ENCODE data around the gene NPAS3.
A peak's percentile ranks its signal among the peaks of the same experiment; 100 is the strongest.

The NPAS3 gene

DNA sequence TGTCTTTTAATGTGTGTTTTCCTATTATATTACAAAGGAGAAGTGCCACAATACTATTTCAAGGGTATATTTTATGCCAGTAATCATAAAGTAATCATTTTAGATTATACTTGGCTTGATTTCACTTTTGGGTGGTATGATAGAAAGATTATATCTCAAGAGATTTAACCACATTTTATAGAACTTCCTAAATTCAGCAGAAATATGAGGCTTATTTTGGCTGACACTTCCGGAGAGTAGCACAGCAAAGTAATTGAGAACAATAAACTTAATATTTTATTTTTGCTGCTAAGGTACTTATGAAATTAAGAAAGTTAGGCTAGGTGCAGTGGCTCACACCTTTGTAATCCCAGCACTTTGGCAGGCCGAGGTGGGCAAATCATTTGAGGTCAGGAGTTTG lies 319.1 kb downstream of the NPAS3 start:
- DNase-seq (ENCODE audit: low spot score): no peak

DNA sequence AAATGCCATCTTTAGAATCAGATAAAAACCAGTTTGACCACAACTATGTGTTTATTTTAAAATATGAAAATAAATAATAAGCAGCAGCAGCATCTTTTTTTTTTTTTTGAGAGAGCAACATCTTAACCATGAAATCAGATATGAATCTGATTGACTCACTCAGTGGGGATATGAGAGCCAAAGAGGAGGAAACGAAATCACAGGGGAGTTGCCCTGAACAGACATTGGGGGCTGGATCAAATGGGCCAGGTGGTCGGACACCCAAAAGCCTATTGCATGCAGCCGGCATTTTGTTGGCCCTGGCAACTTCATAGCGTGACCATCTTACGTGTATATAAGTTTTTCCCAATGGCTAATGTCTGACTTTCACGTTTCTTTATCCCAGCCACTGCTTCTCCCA lies 321.1 kb downstream of the NPAS3 start:
- no peak for DNase-seq (ENCODE audit: low spot score)

DNA sequence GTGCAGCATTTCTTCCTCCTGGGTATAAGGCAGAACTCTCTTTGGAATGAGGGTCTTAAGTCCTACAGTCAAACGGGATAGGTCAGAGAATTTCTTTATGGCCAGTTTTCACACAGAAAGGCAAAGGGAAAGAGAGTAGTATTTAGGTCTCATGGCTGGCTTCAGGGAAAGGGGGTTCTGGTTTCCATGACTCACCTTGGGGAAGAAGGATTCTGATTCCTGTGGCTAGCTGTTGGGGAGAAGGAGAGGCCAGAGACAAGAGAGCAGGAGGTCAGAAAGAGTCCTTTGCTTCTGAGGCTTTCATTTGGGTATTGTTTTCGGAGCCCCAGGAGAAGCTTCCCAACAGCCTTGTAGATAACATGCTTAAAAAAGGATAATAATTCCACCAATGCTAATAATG lies 332.5 kb downstream of the NPAS3 start:
- no peak for DNase-seq (ENCODE audit: low spot score)

DNA sequence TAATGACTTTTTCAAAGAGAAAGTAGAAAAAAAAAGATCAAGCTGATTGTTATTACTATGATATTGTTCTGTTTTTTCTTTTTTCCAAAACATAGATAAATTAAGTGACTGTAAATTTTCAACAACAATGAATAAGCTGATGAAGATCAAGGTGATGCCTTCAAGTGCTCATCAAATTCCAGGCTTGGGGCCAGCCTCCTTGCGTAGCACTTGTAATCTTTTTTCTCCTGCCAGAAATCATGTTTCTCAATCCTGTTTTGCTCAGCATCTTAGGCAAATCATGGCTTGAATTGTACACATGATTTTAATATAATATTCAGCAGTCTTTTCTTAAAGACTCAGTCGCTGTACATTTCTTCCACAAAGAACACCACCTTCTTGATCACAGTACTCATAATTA lies 333.2 kb downstream of the NPAS3 start:
- no peak for DNase-seq (ENCODE audit: low spot score)

DNA sequence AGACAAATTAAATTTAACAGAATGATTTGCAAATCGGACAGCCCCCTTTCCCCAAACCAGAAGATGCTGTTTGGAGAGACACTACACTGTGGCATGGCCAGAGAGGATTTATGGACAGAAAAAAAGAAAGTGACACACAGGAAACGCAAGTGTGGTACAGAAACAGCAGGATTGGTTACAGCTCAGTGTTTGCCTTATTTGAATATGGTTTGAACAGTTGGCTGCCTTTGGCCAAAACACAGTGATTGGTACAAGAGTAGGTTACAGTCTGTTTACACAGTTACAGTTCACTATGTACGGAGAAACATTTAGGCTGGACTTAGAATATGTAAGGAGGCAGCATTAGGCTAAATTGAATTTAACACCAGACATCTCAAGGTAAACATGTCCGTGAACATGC lies 335.3 kb downstream of the NPAS3 start:
- no peak for DNase-seq (ENCODE audit: low spot score)

DNA sequence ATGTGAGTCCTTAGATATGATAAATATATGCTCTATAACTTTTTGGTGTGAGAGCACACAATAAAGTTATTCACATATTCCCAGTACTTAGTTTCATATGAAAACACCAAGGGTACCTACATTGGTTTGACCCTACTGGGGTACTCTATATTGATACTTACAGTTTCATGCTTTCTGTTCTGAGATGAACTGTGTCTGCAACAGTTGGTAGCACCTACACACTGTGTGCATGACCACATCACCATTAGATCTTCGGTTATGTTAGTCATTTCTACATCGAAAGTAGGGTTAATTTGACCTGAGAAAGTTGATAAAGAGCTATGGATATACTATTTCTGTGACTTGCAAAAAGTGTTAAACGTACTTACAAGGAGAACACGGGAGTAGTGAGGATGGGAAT lies 337.2 kb downstream of the NPAS3 start:
- no peak for DNase-seq (ENCODE audit: low spot score)

DNA sequence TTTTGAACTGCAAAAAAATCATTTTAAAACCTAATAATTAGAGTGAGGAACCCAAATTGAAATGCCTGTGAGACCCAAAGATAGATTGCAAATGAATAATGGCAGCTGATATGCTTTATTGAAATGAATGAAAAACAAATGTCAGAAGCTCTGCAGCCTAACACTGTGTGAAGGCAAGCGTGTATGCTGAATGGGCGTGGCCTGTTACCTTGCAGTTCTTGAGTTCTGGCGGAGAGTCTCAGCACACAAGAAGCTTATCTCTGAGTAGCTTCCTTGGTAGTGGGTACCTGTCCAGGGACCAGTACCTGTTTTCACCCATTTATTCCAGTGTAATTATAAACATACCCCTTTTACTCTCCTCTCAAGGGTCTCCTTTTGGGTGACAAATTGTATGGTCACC lies 341.2 kb downstream of the NPAS3 start:
- no peak for DNase-seq (ENCODE audit: low spot score)

DNA sequence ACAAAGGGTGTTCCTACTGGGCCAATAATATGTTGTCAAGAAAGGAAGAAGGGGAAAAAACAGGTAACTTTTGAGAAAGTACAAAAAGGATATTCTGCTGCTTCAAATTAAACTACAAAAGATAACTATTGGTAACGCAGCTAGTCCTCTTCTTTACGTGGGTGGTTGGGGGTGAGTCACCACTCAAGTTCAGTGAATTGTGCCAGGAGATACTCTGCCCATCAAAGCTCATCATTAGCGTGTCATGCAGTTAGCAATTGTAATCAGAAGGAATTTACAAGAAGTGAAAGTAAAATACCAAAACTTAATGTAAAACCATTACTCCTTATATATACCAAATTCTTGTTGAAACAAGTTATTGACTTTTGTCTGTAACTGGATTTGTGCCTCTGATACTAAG lies 342.0 kb downstream of the NPAS3 start:
- no peak for DNase-seq (ENCODE audit: low spot score)

DNA sequence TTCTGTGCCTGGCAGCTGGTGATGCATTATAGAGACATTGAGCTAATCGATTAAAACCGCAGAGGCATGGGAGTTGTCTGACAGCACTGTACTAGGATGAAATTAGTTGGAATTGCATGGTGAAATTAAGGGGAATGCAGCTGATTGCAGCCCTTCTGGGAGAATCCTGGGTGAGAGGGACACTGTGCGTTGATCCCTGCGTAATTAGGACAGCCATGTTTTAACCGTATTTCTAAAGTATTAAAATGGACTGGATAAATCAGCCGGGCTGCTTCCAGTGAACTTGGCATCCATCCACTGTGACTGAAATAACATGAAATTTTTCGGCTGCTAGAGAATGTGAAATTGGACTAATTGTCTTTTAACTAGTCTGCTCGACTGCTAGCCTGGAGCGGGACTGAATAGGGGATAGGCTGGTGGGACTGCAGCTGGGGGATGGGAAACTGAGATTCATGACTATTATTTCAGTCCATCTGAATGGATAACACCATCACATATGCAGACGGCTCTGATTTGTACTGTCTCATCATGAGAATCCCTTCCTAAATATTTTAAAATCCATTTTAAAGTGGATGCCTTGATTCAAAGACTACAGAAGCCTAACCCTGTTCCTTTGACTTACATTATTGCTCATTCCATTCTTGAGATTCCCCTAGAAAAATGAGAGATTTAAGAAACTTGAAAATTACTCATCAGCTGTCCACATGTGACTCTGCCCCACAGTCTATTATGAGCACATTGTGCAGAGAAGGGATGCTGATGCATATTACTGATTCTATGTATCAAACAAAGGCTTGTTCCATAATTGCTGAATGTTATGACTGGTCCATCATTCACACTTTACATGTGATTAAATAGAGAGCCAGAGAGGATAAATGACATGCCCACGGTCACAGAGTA lies 343.9 kb downstream of the NPAS3 start:
- DNase-seq (ENCODE audit: low spot score): no peak

DNA sequence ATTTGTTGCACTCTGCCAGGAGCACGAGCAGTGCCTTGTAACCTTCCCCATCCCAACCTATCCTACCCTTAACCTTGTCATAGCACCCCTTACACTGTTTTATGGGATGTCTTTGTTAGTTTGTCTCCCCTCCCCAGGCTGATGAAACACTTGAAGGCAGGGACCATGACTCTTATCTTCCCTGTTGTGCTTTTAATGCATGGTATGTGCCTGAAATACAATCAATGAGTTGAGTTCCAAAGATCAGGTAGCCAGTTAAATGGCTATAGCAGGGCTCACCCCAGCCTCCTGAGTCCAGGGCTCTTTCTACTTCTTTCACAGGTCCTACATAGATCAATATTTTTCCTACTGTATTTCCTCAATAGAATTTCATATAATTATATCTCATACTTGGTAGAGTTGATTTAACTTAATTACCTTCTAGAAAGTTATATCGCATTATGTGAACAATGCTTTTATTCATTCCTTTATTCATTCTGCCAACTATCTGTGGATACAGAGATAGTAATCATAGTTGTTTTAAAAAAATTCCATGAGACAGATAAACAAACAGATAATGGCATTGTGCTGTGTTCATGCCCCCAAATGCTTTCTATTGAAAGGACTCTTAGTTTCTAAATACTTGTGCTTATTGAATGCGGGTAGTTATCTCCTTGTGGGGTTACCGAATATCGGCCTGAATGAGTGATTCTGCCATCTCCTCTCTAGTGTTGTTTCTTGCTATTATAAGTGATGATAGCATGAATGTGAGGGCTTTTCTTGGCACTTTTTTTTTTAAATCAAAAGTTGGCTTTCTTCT lies 347.4 kb downstream of the NPAS3 start:
- no peak for DNase-seq (ENCODE audit: low spot score)

DNA sequence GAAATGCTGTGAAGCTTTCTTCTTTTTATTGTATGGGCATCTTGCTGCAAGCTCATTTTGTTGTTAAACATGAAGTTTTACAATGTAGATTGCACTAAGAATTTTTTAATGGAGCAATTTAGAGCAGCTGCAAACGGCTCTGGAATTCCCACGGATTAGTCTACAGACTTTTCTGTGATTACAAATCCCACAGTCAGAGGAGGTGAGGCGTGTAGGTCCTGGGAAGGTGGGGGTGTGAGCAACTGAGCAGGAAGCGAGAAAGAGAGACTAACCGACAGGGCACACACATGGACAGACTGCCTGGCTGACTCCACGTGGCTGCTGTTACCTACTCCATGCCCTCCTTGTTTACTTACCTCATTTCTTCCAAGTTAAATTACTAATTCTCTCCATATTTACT lies 348.5 kb downstream of the NPAS3 start:
- no peak for DNase-seq (ENCODE audit: low spot score)

DNA sequence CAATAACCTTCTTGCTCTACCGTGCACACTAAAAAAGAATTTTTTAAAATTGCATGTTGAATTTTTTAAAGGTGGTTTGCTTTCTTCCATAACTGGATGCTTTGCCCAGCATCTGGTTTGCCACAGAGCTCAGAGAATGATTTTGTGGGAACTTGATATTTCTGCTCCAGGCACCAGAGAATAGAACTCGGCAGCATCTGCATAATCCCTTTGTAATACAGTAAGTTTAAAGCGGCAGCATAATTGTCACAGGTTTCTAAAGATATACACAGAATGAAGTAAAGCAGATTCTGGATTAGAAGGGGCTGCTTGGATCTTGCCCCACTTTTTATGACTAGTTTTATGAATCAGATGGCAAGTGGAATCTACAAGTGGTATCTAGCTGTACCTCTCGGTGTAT lies 352.0 kb downstream of the NPAS3 start:
- DNase-seq (ENCODE audit: low spot score): no peak

DNA sequence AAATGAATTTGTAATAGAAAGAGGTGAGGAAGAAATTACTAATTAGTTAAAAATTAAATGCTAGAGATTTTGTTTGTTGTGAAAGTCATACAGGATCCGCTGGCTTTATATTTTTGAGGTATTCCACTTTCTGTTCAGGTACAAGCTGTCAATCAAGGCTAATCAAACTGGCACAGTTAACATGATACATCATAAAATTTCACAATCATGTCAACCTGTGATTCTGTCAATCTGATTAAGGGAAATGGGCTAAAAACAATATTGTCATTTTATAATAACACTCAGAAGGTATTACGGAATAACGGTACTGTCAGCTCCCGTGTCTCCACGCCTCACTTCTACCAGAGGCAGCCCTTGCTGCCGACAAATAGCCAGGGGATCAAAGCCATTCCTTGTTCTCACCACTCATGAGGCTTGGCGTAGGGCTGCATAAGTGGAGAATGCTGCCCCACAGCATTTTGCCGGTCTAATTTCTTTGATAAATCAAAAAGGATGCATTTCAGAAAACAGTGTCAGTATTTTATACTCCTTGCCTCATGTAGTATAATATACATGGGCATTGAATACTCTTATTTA lies 352.9 kb downstream of the NPAS3 start:
- no peak for DNase-seq (ENCODE audit: low spot score)

DNA sequence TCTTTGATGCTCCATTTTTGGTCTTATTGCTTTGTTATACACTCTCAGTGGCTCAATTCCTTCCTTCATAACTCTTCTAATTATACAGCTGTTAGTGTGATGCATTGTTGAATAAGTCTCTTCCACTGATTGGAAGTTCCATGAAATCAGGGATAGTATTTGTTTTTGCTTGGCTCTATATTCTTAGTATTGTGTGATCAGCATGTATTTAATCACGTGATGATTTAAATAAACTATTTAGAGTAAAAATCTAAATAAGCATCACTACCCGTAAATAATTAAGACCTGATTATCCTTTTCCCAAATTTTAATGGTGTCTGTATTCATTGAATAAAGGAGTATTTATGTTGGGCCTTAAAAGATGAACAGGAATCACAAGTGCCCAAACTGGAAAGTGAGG lies 355.7 kb downstream of the NPAS3 start:
- no peak for DNase-seq (ENCODE audit: low spot score)

DNA sequence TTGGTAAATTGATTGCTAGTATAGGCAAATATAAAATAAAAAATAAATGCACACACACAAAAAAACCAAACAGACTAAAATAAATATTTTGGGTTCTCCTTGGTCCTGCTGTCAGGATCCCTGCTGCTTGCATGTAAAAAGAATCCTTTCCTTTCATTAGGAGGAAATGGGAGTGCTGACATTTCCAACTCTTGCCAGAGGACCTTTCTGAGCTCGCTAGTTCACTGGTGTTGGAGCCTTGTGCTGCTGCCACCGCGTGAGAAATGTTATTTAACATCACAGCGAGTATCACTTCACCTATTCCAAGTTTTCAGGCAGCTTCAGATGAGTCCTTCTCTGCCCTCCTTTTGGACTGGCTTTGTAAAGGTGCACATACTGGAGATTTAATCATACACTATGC lies 358.9 kb downstream of the NPAS3 start:
- DNase-seq (ENCODE audit: low spot score): peak; percentile 14

DNA sequence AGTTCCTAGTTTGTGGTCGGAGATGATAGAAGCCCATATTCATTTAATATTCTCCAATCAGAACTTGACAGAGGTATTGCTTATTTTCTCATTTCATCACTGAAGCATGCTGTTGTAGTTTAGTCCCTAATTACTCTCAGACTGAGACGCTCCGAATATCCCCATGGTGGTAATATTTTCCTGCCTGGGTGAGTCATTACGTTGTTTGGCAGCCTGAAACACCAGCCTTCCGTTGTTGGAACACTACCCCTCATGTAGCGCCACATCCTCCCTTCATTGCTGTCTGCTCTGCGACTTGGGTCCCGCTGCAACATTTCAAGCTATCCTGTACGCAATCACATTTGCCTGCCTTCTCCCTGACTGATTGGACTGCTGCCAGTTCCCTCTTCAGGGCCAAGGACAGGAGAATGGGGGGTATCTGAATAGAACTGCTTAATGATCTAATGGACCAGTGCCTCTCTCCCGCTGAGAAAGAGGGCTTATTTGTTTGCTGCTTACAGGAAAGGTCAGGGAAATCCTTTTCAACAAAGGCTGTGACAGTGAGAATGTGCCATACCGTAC lies 369.1 kb downstream of the NPAS3 start:
- DNase-seq (ENCODE audit: low spot score): peak; percentile 10

DNA sequence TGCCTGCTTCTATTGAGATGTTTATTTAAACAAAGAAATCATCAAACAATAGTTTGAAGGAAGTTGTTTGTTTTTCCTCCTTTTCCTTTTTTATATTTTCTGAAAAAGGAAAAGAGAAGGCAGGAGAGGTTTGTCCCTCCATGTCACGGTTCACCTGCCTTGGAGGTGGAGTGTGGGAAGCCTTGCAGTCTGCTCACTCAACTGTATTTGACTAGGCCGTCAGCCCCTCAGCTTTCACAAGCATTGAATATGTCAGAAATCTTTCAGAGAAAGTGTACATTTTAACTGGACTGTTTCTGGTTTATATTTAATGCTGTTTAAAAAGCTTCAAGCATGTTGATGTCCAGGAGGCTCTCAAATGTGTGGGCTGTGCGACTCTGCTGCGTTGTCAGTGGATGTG lies 370.4 kb downstream of the NPAS3 start:
- no peak for DNase-seq (ENCODE audit: low spot score)

DNA sequence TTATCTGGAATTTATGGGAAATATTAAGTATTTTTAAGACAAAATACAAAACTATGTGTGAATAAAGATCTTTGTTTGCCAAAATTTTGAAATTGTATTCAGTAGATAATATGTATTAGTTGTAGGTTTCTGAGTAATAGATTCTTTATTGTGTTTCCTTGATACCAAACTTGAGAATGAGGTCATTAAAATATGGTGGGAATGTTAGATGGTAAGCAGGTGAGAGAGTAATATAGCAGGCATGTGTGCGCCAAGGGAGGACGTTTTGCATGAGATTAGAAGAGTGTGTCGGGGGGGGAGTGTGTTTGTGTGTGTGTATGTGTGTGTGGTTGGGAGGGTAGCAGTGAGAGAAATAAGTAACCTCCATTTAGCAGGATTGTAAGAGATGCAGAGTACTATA lies 376.5 kb downstream of the NPAS3 start:
- no peak for DNase-seq (ENCODE audit: low spot score)

DNA sequence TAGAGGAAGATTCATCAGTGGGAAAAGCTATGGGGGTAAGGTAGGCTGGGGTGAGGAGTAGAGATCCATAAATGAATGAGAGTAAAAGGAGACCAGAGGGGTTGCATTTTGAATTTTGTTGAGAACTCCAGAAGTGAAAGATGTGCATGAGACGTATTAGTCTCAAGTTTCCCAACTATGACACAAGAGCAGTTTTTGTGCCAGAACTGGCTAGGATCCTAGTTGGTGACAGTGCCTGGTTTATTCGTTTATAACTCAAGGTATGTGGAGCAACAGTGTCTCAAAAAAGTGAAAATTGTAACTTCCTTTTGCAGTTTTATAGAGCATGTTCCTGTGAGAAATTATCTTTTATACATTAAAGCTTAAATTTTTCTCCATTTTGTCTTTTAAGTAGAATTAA lies 377.0 kb downstream of the NPAS3 start:
- no peak for DNase-seq (ENCODE audit: low spot score)

DNA sequence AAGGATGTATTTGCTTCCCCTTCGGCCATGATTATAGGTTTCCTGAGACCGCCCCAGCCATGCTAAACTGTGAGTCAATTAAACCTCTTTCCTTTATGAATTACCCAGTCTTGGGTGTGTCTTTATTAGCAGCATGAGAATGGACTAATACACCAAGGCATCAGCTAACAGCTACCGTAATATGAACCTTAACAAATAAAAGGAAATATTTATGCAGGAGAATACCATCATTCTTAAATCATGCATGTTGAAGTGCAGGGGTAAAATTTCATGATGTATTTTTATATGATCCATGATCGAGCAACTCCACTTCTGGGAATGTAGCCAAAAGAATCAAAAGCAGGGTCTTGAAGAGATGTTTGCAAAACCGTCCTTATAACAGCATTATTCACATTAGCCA lies 379.0 kb downstream of the NPAS3 start:
- DNase-seq (ENCODE audit: low spot score): no peak

DNA sequence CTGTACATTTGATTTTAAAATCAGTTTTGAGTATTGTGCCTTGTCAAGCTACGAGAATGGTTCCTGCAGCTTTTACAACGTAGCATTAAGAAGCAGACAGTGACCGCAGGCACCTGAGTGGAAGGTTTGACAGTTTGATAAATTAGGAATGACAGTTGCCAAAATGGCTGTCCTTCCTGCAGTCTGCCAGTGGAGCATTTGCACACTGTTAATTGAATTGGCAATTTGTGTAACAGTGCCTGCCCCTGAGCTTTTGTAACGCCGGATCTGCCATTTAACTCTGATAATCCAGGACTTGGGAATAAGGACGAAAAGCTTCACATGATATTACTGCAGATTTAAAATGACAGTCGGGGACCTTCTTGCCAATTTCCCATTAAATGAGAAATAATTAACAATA lies 385.3 kb downstream of the NPAS3 start:
- no peak for DNase-seq (ENCODE audit: low spot score)

DNA sequence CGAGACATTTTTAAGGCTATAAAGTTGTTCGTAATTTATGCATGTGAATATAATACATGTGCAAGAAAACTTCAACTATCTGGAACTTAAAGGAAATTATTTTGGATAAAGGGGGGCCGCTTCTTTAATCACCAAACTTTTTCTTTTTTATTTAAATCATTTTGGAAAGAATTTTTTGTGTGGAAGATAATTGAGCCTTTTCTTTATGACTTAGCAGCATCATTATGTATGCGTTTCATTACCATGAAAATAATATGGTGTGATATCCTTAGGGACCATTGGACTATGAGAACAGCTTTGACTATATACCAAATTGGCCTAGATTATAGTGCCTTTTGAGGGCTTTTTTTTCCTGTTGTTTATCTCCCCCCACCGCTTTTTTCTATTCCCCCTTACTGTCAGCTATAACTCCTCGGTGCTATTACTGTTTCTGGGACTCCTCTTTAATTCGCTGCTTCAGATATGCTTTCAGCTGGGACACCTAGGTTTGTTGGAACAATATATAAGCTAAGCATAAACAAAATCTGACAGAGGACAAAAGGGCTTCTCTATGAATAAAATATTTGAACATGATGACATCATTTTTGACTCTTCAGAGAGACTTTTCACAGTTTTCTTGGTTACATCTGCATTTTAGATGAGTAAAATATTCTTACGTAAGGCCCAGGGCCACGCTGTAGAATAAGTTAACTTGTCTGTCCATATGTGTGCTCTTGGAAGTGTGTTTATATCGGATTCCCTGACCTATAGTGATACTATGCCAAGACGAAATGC lies 392.7 kb downstream of the NPAS3 start:
- no peak for DNase-seq (ENCODE audit: low spot score)

Data from iPS-NIHi11 (cell line).